Hematopoietic multipotent progenitor cell treated with erythropoietin and hydrocortisone succinate and interleukin-3 and kit ligand, for 15 days (in vitro differentiated cells): ENCODE data around the gene OR8D1.

Experiments
- DNase-seq: peaks from one replicate; pipeline ENCODE4 v3.0.0-alpha.2; 2015; ENCODE audit warnings: low spot score

The OR8D1 gene

GRCh38 chr11:124313849-124314248 lies at the start of gene OR8D1:
Gene OR8D1, minus strand, starts transcription at chr11:124313949. Its CDS starts 3,183 bp downstream, at chr11:124310766.
- no peak for DNase-seq

GRCh38 chr11:124359566-124359965 lies 45.8 kb upstream of the OR8D1 start:
- DNase-seq, result no peak

- DNase-seq, result no peak
Measured at GRCh38 chr11:124346311-124346955, 32.7 kb upstream of the OR8D1 start.

- no peak for DNase-seq
Measured at GRCh38 chr11:124344346-124344745, 30.6 kb upstream of the OR8D1 start.

GRCh38 chr11:124340142-124340447 lies 26.3 kb upstream of the OR8D1 start:
- no peak for DNase-seq

GRCh38 chr11:124339396-124340141 lies 25.8 kb upstream of the OR8D1 start:
- no peak for DNase-seq

- no peak for DNase-seq
Measured at GRCh38 chr11:124331873-124332272, 18.1 kb upstream of the OR8D1 start.

- no peak for DNase-seq
Measured at GRCh38 chr11:124329787-124330478, 16.2 kb upstream of the OR8D1 start.

GRCh38 chr11:124327775-124328174 lies 14.0 kb upstream of the OR8D1 start:
- DNase-seq, result no peak

GRCh38 chr11:124322356-124322755 lies 8.6 kb upstream of the OR8D1 start:
- DNase-seq, result no peak

GRCh38 chr11:124320097-124320496 lies 6.3 kb upstream of the OR8D1 start, which contains the start of gene OR8D2:
Gene OR8D2, minus strand, starts transcription at chr11:124320197. Its CDS starts 0 bp downstream, at chr11:124320197.
- no peak for DNase-seq

- no peak for DNase-seq
Measured at GRCh38 chr11:124315052-124315451, 1.3 kb upstream of the OR8D1 start.

GRCh38 chr11:124313131-124313530 lies 618 bp downstream of the OR8D1 start:
- DNase-seq, result no peak

- no peak for DNase-seq
Measured at GRCh38 chr11:124311670-124312069, 2.1 kb downstream of the OR8D1 start.

- no peak for DNase-seq
Measured at GRCh38 chr11:124311269-124311668, 2.5 kb downstream of the OR8D1 start.

GRCh38 chr11:124310721-124311120 lies 3.0 kb downstream of the OR8D1 start:
- no peak for DNase-seq

GRCh38 chr11:124307093-124307492 lies 6.7 kb downstream of the OR8D1 start:
- no peak for DNase-seq

- no peak for DNase-seq
Measured at GRCh38 chr11:124302347-124303125, 11.2 kb downstream of the OR8D1 start.

GRCh38 chr11:124301548-124301947 lies 12.2 kb downstream of the OR8D1 start:
- DNase-seq, result no peak

- no peak for DNase-seq
Measured at GRCh38 chr11:124297921-124298320, 15.8 kb downstream of the OR8D1 start.

- no peak for DNase-seq
Measured at GRCh38 chr11:124296016-124296415, 17.7 kb downstream of the OR8D1 start.

- no peak for DNase-seq
Measured at GRCh38 chr11:124294687-124295086, 19.1 kb downstream of the OR8D1 start.
